MM.1S (cell line): ENCODE results near the gene VLDLR.

Experiments used
- EZH2 ChIP-seq: fragments of 300-600 bp; sonication (generic); optimal IDR thresholded peaks from 2 replicates; pipeline ENCODE3; 2017; ENCODE audit warnings: low read depth, mild to moderate bottlenecking, antibody characterized with exemption, low read length, mixed read lengths
- TF ChIP-seq, protein P1 (sequence below): fragments of 300-600 bp; sonication (generic); IDR thresholded peaks from 2 replicates; pipeline ENCODE4 v1.5.1; 2016; ENCODE audit warnings: antibody characterized with exemption, low read length, mixed read lengths

- TF ChIP-seq, protein P1, sequence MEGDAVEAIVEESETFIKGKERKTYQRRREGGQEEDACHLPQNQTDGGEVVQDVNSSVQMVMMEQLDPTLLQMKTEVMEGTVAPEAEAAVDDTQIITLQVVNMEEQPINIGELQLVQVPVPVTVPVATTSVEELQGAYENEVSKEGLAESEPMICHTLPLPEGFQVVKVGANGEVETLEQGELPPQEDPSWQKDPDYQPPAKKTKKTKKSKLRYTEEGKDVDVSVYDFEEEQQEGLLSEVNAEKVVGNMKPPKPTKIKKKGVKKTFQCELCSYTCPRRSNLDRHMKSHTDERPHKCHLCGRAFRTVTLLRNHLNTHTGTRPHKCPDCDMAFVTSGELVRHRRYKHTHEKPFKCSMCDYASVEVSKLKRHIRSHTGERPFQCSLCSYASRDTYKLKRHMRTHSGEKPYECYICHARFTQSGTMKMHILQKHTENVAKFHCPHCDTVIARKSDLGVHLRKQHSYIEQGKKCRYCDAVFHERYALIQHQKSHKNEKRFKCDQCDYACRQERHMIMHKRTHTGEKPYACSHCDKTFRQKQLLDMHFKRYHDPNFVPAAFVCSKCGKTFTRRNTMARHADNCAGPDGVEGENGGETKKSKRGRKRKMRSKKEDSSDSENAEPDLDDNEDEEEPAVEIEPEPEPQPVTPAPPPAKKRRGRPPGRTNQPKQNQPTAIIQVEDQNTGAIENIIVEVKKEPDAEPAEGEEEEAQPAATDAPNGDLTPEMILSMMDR, result no peak
- no peak for TF ChIP-seq EZH2
Observed at GRCh38 chr9:2674141-2674824, 52.7 kb downstream of the VLDLR start.
